GM06990 (cell line): ENCODE data around the gene HOXC12.

Experiments
- DNase-seq: peaks from one replicate; pipeline ENCODE4 v3.0.0-alpha.2; 2011; ENCODE audit not compliant: insufficient read length; ENCODE audit errors: extremely low read depth
- H3K27me3 ChIP-seq: replicated peaks from 2 replicates; pipeline ENCODE4 v1.6.0; 2011; ENCODE audit warnings: low read length; ENCODE audit not compliant: control insufficient read depth, insufficient read depth
- H3K36me3 ChIP-seq: 2 replicates; pipeline ENCODE4 v1.5.1; 2011; ENCODE audit warnings: low read length; ENCODE audit not compliant: control insufficient read depth, insufficient read depth
- H3K4me3 ChIP-seq: replicated peaks from 2 replicates; pipeline ENCODE4 v1.5.1; 2011; ENCODE audit warnings: low read depth, mild to moderate bottlenecking, control low read depth, low read length
- TF ChIP-seq, protein P1 (sequence below): IDR thresholded peaks from 2 replicates; pipeline ENCODE4 v1.5.1; 2011; ENCODE audit warnings: low read length, control low read depth, mild to moderate bottlenecking, inconsistent platforms; ENCODE audit not compliant: insufficient read depth, poor library complexity, severe bottlenecking

HOXC12 gene

DNA sequence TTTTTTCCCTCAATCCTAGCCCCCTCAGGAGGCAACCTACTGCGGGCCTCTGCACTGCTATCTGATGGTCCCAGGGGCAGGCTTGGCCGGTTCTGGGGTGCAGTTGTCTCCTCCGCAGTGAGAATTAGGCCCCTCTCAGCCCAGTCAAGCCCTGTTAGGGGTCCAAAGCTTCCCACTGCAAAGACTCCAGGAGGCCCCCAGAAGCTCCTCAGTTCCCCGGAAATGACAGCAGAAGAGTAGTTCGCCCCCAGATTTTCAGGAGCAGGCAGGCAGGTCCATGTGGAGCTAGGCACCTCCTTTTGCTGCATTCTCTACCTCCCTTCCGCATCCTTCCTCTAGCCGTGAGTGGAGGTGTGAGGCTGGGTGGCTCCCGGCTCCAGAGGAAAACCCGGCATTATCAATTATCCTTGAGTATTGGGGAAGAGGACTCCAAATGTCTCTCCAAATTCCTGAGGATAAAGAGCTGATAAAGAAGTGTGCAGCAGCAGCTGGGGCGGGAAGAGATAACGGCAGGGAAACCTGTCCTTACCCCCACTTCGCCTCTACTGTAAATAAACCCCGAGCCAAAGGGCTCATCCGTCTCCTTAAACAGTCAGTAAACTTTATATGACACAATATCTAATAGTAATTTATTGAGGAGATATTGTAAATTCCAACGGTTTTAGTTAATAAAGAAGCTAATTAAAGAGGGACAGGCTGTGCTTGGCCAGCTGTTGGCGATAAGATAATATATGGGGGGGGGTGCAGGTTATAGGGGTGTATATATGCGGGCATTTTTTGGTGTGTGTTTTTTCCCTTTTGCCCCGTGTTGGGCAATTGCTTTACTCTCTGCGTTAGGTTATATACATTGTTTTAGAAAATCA, 641 bp upstream of the HOXC12 start:
- Histone ChIP-seq H3K27me3 (peaks cover 7% of the 10 kb centered on the region), H3K4me3 (no peak overlapping the region), H3K36me3 (no peaks in the 10 kb centered on the region)
- no peak for DNase-seq
- TF ChIP-seq, protein P1, sequence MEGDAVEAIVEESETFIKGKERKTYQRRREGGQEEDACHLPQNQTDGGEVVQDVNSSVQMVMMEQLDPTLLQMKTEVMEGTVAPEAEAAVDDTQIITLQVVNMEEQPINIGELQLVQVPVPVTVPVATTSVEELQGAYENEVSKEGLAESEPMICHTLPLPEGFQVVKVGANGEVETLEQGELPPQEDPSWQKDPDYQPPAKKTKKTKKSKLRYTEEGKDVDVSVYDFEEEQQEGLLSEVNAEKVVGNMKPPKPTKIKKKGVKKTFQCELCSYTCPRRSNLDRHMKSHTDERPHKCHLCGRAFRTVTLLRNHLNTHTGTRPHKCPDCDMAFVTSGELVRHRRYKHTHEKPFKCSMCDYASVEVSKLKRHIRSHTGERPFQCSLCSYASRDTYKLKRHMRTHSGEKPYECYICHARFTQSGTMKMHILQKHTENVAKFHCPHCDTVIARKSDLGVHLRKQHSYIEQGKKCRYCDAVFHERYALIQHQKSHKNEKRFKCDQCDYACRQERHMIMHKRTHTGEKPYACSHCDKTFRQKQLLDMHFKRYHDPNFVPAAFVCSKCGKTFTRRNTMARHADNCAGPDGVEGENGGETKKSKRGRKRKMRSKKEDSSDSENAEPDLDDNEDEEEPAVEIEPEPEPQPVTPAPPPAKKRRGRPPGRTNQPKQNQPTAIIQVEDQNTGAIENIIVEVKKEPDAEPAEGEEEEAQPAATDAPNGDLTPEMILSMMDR = no peak

GRCh38 chr12:53955036-53955775, 503 bp downstream of the HOXC12 start:
- H3K4me3 ChIP-seq = no peak overlapping the region
- TF ChIP-seq, protein P1 = no peak
- peaks cover 9% of the 10 kb centered on the region for H3K27me3 ChIP-seq
- no peaks in the 10 kb centered on the region for H3K36me3 ChIP-seq
- no peak for DNase-seq

- TF ChIP-seq, protein P1 = no peak
- Histone ChIP-seq H3K27me3 (peaks cover 9% of the 10 kb centered on the region), H3K36me3 (no peaks in the 10 kb centered on the region), H3K4me3 (no peak overlapping the region)
- DNase-seq = no peak
These were observed 1.1 kb downstream of the HOXC12 start for GRCh38 chr12:53955776-53956250.

- TF ChIP-seq, protein P1 = no peak
- peaks cover 9% of the 10 kb centered on the region for H3K27me3 ChIP-seq
- no peak overlapping the region for H3K4me3 ChIP-seq
- DNase-seq = no peak
- H3K36me3 ChIP-seq = no peaks in the 10 kb centered on the region
These were observed 1.7 kb downstream of the HOXC12 start for GRCh38 chr12:53956251-53956887.

DNA sequence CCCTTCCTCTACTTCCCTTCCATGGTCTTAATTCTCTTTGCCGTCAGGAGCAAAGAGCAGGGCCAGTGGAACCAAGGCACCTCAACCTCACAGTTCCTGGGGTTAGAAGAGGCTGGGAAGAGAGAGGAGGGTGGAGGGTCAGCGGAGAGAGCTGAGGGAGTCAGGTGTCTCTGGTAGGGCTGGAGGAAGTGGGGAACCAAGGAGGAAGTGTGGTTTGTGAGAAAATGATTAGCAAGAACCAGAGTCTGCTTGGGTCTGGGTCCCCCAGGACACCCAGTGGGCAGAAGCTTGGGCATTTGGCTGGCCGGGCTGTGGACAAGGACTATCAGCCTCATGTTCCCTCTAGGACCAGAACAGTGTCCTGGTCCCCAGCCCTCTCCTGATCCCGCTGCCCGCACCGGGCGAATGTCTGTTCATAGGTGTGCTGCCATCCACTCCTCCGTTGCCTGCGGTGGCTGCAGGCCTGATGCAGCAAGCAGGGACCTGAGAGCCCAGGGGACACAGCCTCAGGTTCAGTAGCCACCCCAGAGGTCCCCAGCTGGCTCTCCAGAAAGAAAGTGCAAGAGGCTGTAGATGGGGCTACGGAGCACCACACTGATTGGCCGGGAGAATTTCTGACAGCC, 2.3 kb downstream of the HOXC12 start:
- no peak for DNase-seq
- Histone ChIP-seq H3K36me3 (no peaks in the 10 kb centered on the region), H3K27me3 (peaks cover 8% of the 10 kb centered on the region), H3K4me3 (no peak overlapping the region)
- TF ChIP-seq, protein P1 = no peak
